GM12878 (cell line): ENCODE results near the gene GOLGA6L7. TPM values are rescaled to one million over a fixed set of nuclear protein-coding genes. Genes with fewer than 3 reads are reported as not detected.

ENCODE experiments used
- ATAC-seq: fragments of 200-7000 bp; cut with Tn5 transposase; 3 replicates; pipeline ENCODE4 v1.9.1; 2020; ENCODE audit warnings: mild to moderate bottlenecking, moderate library complexity
- BruUV-seq: library from RNA; stranded (reverse); fragments of 400-500 nt; replicated peaks from 2 replicates; lab custom pipeline; 2021; lab: Mats Ljungman, UMichigan
- CTCF ChIA-PET: fragments of 300-600 bp; sonication (Branson Sonifier 250); formaldehyde crosslinking; extraction: SDS; loops from one replicate; lab custom pipeline; 2021; ENCODE audit warnings: inconsistent platforms; lab: Yijun Ruan, JAX
- POLR2A ChIA-PET: fragments of 350-600 bp; formaldehyde crosslinking; extraction: SDS; loops from one replicate; lab custom pipeline; 2021; ENCODE audit warnings: inconsistent platforms; lab: Charles Lee
- RAD21 ChIA-PET: fragments of 300-600 bp; sonication (Branson Sonifier 250); formaldehyde crosslinking; loops from one replicate; lab custom pipeline; 2023; ENCODE audit warnings: antibody characterized with exemption; ENCODE audit not compliant: unreplicated experiment; lab: Charles Lee
- SMC1A ChIA-PET: fragments of 300-600 bp; sonication (Branson Sonifier 250); formaldehyde crosslinking; loops from one replicate; lab custom pipeline; 2023; ENCODE audit not compliant: unreplicated experiment, uncharacterized antibody; lab: Charles Lee
- DNase-seq: peaks from one replicate; pipeline ENCODE4 v3.0.0-alpha.2; 2011; ENCODE audit warnings: low read depth, low spot score
- FAIRE-seq: peaks from 3 replicates; lab custom pipeline; 2011; peaks lifted over from hg19 to GRCh38; lab: Jason Lieb, UNC
- H2AFZ ChIP-seq: 2 replicates; pipeline ENCODE4 v1.6.0; 2011; ENCODE audit warnings: low read depth, low read length, control low read depth; ENCODE audit not compliant: control insufficient read depth
- H3K27ac ChIP-seq: 2 replicates; pipeline ENCODE4 v1.5.1; 2011; ENCODE audit warnings: control low read depth; ENCODE audit not compliant: control insufficient read depth, insufficient read depth
- H3K27me3 ChIP-seq, 2 experiments: replicated peaks in 1 of 2; 2 replicates each; pipeline versions ENCODE4 v1.6.0 to v1.6.1; 2011; ENCODE audit warnings: low read length in 1 of 2; ENCODE audit not compliant: control insufficient read depth in 2 of 2, insufficient read depth in 2 of 2
- H3K36me3 ChIP-seq, 2 experiments: 2 replicates each; pipeline ENCODE4 v1.5.1; 2011; ENCODE audit warnings: low read length in 1 of 2; ENCODE audit not compliant: control insufficient read depth in 2 of 2, insufficient read depth in 2 of 2
- H3K4me1 ChIP-seq: 2 replicates; pipeline ENCODE4 v1.6.1; 2011; ENCODE audit warnings: mild to moderate bottlenecking, low read length, moderate library complexity, mixed read lengths; ENCODE audit not compliant: control insufficient read depth, insufficient read depth
- H3K4me2 ChIP-seq: 2 replicates; pipeline ENCODE4 v1.6.0; 2011; ENCODE audit warnings: control low read depth; ENCODE audit not compliant: control insufficient read depth, insufficient read depth
- H3K4me3 ChIP-seq: fragments of 200-600 bp; sonication (generic); 2 replicates; pipeline ENCODE4 v1.5.1; 2016
- H3K79me2 ChIP-seq: 2 replicates; pipeline ENCODE4 v1.6.0; 2011; ENCODE audit warnings: low read length; ENCODE audit not compliant: control insufficient read depth, insufficient read depth
- H3K9ac ChIP-seq: 2 replicates; pipeline ENCODE4 v1.8.0; 2011; ENCODE audit warnings: low read length, control low read depth, mixed read lengths; ENCODE audit not compliant: control insufficient read depth, insufficient read depth
- H3K9me3 ChIP-seq: replicated peaks from 3 replicates; pipeline ENCODE4 v1.5.1; 2011; ENCODE audit warnings: mild to moderate bottlenecking, low read length; ENCODE audit not compliant: control insufficient read depth, insufficient read depth
- H4K20me1 ChIP-seq: 2 replicates; pipeline ENCODE4 v1.6.0; 2011; ENCODE audit not compliant: control insufficient read depth, insufficient read depth
- ATF2 ChIP-seq: IDR thresholded peaks from 2 replicates; pipeline ENCODE4 v1.6.1; 2012; ENCODE audit warnings: low read length, inconsistent platforms
- ATF3 ChIP-seq: IDR thresholded peaks from 2 replicates; pipeline ENCODE4 v1.6.1; 2011; ENCODE audit warnings: low read depth, mild to moderate bottlenecking, low read length, moderate library complexity, borderline replicate concordance; ENCODE audit errors: extremely low read depth
- BACH1 ChIP-seq: fragments of 450-650 bp; IDR thresholded peaks from 2 replicates; pipeline ENCODE4 v1.6.1; 2017; ENCODE audit warnings: mild to moderate bottlenecking, borderline replicate concordance
- EP300 ChIP-seq, 2 experiments: fragments of 150-350 bp in 1 of 2; IDR thresholded peaks; 2 replicates each; pipeline ENCODE4 v1.6.1; 2011 to 2012; ENCODE audit warnings: low read depth in 2 of 2, low read length in 2 of 2, borderline replicate concordance in 1 of 2, improper control_type of control experiment in 1 of 2, inconsistent platforms in 1 of 2; ENCODE audit not compliant: control insufficient read depth in 1 of 2
- KAT2A ChIP-seq: conservative IDR thresholded peaks from 2 replicates; pipeline ENCODE4 v1.6.1; 2011; ENCODE audit warnings: low read depth, low read length; ENCODE audit not compliant: control insufficient read depth
- LARP7 ChIP-seq: fragments of 450-650 bp; IDR thresholded peaks from 2 replicates; pipeline ENCODE4 v1.6.1; 2017; ENCODE audit warnings: mild to moderate bottlenecking
- MXI1 ChIP-seq: fragments of 150-350 bp; IDR thresholded peaks from 2 replicates; pipeline ENCODE4 v1.6.1; 2011; ENCODE audit warnings: low read depth, mild to moderate bottlenecking, inconsistent platforms, low read length, improper control_type of control experiment
- NFIC ChIP-seq: IDR thresholded peaks from 2 replicates; pipeline ENCODE4 v1.6.1; 2012; ENCODE audit warnings: low read depth, mild to moderate bottlenecking, inconsistent platforms, low read length, moderate library complexity
- NFYA ChIP-seq: IDR thresholded peaks from 2 replicates; pipeline ENCODE4 v1.6.1; 2011; ENCODE audit warnings: low read depth, mild to moderate bottlenecking, low read length, improper control_type of control experiment, borderline replicate concordance
- NFYB ChIP-seq: IDR thresholded peaks from 2 replicates; pipeline ENCODE4 v1.6.1; 2011; ENCODE audit warnings: low read depth, mild to moderate bottlenecking, low read length, improper control_type of control experiment, moderate library complexity; ENCODE audit not compliant: insufficient read depth
- SREBF1 ChIP-seq: IDR thresholded peaks from 2 replicates; pipeline ENCODE4 v1.6.1; 2012; ENCODE audit warnings: mild to moderate bottlenecking, low read length
- SUZ12 ChIP-seq: fragments of 200-600 bp; sonication (generic); IDR thresholded peaks from one replicate; pipeline ENCODE4 v1.6.1; 2018; ENCODE audit warnings: antibody characterized with exemption, mild to moderate bottlenecking; ENCODE audit not compliant: unreplicated experiment
- TCF7 ChIP-seq: IDR thresholded peaks from 2 replicates; pipeline ENCODE4 v1.6.1; 2014; ENCODE audit warnings: antibody characterized with exemption, borderline replicate concordance
- YBX1 ChIP-seq: fragments of 450-650 bp; IDR thresholded peaks from 2 replicates; pipeline ENCODE4 v1.6.1; 2016; ENCODE audit warnings: antibody characterized with exemption
- ZNF274 ChIP-seq: IDR thresholded peaks from one replicate; pipeline ENCODE4 v1.8.0; 2011; ENCODE audit not compliant: insufficient read length, insufficient read depth
- WGBS: methylation state at CpG from one replicate; pipeline ENCODE4 v1.1.6; 2016; ENCODE audit warnings: low lambda C conversion rate; ENCODE audit not compliant: insufficient replicate concordance, insufficient coverage; ENCODE audit errors: missing lambda C conversion rate; 5-methylcytosine and 5-hydroxymethylcytosine counted together
- in situ Hi-C: fragments of 300-500 bp; cut with MboI; formaldehyde crosslinking; loops from 9 replicates; pipeline ENCODE4 v1.14.3; 2018; ENCODE audit warnings: mixed read lengths
- intact Hi-C: fragments of 100-400 bp; cut with micrococcal nuclease; formaldehyde crosslinking; loops from one replicate; pipeline ENCODE4 v1.14.2; 2022; ENCODE audit not compliant: unreplicated experiment
- polyA plus RNA-seq, 11 experiments: library from polyadenylated mRNA; depleted of rRNA in 4 of 11; unstranded in 6 of 11; stranded (reverse) in 5 of 11; fragments of >200 nt; fragmentation: Nextera tagmentation in 4 of 11; fragmentation: Illumina TruSeq in 1 of 11; extraction: Ambion mirVana in 4 of 11; extraction: Trizol in 1 of 11; gene quantifications; 1 replicate in 1 of 11; 2 replicates in 10 of 11; pipeline versions ENCODE4 v1.2.1 to v1.2.3, GENCODE V29; 2011 to 2016; ENCODE audit warnings: inconsistent platforms in 2 of 11, missing spikeins in 2 of 11, low read depth in 1 of 11
- total RNA-seq, 4 experiments: library from RNA; depleted of rRNA in 3 of 4; stranded (reverse); fragments of >200 nt in 3 of 4; fragmentation: Illumina TruSeq in 1 of 4; extraction: Trizol in 1 of 4; gene quantifications; 2 replicates each; pipeline versions ENCODE4 v1.2.1 to v1.2.3, GENCODE V29; 2013 to 2021
- TF ChIP-seq, protein P1 (sequence below): IDR thresholded peaks from 2 replicates; pipeline ENCODE4 v1.6.1; 2012; ENCODE audit warnings: low read depth, low read length, improper control_type of control experiment

Gene GOLGA6L7
- total and polyA plus RNA-seq, 10 of the 15 experiments (the other 5 are each of a cell fraction or from before 2014, with no cell fraction given): not detected

DNA sequence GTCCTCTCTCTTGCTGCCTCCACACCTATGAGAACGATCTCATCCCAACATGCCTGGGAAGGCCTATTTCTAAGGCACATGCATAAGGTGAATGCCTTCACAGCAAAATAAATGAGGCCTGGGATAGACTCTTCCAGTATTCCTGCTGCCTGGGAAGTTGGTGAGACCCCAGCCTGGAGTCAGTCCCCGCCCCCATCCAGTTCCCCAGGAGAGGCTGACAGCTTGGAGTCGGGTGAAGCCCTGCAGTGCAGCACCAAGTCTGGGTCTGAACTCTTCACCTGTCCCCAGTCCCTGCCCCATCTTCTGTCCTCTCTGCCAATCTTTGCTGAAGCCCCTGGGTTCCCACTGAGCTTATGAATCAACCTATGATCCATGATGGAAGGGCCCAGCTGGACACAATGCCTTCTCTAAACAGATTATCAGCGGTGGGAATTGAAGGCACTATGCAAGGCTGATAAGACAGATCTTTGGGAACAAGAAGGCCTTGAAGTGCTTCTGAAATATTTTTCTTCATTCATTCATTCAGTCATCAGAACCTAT lies 27.1 kb upstream of the GOLGA6L7 start:
- ChIA-PET RAD21 (no interaction called here), CTCF (interaction anchor here (0.5 kb wide), 1 partner anchor 90 kb away, joined by 5 read pairs; no protein-coding TSS in a partner anchor), POLR2A (no interaction called here), SMC1A (no interaction called here)
- no peak overlapping the region for H3K4me2 ChIP-seq
- no peaks in the 10 kb centered on the region for H3K9me3 ChIP-seq
- intact Hi-C loops (no loop called here), in situ Hi-C loops (no loop called here)
- H3K9ac ChIP-seq: no peak overlapping the region
- WGBS: 41% methylated on average over 4 of the region's 4 CpGs
- H2AFZ ChIP-seq: no peak overlapping the region
- H3K79me2 ChIP-seq: no peaks in the 10 kb centered on the region
- no peaks in the 10 kb centered on the region; a peak in 2 of 4 replicates for H3K27me3 ChIP-seq
- no peak for ATAC-seq
- no peak for FAIRE-seq
- H4K20me1 ChIP-seq: no peaks in the 10 kb centered on the region
- H3K27ac ChIP-seq: no peak overlapping the region
- no peak for DNase-seq
- TF ChIP-seq, protein P1, sequence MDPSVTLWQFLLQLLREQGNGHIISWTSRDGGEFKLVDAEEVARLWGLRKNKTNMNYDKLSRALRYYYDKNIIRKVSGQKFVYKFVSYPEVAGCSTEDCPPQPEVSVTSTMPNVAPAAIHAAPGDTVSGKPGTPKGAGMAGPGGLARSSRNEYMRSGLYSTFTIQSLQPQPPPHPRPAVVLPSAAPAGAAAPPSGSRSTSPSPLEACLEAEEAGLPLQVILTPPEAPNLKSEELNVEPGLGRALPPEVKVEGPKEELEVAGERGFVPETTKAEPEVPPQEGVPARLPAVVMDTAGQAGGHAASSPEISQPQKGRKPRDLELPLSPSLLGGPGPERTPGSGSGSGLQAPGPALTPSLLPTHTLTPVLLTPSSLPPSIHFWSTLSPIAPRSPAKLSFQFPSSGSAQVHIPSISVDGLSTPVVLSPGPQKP: no peak
- TF ChIP-seq MXI1 (no peak), ZNF274 (no peak), SREBF1 (no peak), BACH1 (no peak), EP300 (IDR thresholded peaks at IDR 0.05; ENCODE audit: borderline replicate concordance in 1 of 2, control insufficient read depth in 1 of 2, low read depth in 2 of 2, low read length in 2 of 2) (no peak), NFYA (no peak), YBX1 (no peak), SUZ12 (no peak), NFIC (no peak), ATF2 (no peak), LARP7 (no peak), TCF7 (no peak), NFYB (no peak), KAT2A (no peak), ATF3 (no peak)
- no peaks in the 10 kb centered on the region for H3K4me1 ChIP-seq
- H3K36me3 ChIP-seq: no peaks in the 10 kb centered on the region
- BruUV-seq: no TSS peak
- no peak overlapping the region for H3K4me3 ChIP-seq
